Thyroid gland (tissue), 4 donors: Measurements from ENCODE around the gene DPP6. TPM values are rescaled to one million over a fixed set of nuclear protein-coding genes. Genes with fewer than 3 reads are reported as not detected.
"Not testable (repeated sequence)": the region's sequence is repeated elsewhere in the genome, so short reads cannot be mapped to it uniquely, and the experiment has no call there.

Experiments used
- DNase-seq, 2 donors: peaks; one replicate each; pipeline ENCODE4 v3.0.0-alpha.2; 2019
- H3K27ac ChIP-seq, 3 donors: fragments of 200-600 bp; sonication (generic); 1 replicate in 2 of 3; 2 replicates in 1 of 3; pipeline ENCODE4 v1.5.1; 2016 to 2019; ENCODE audit warnings: mild to moderate bottlenecking in 1 of 3, moderate library complexity in 1 of 3
- H3K27me3 ChIP-seq: fragments of 200-600 bp; sonication (generic); one replicate; pipeline ENCODE4 v1.5.1; 2019
- H3K36me3 ChIP-seq, 2 donors: fragments of 200-600 bp; sonication (generic); one replicate each; pipeline ENCODE4 v1.5.1; 2016 to 2019
- H3K4me1 ChIP-seq, 2 donors: fragments of 200-600 bp; sonication (generic); one replicate each; pipeline ENCODE4 v1.5.1; 2017 to 2019
- H3K4me3 ChIP-seq, 3 donors: fragments of 200-600 bp; sonication (generic); replicated peaks in 1 of 3; 1 replicate in 2 of 3; 2 replicates in 1 of 3; pipeline ENCODE4 v1.5.1; 2016; ENCODE audit warnings: mild to moderate bottlenecking in 1 of 3
- H3K9me3 ChIP-seq: fragments of 200-600 bp; sonication (generic); one replicate; pipeline ENCODE4 v1.5.1; 2017
- WGBS, 2 donors: methylation state at CpG; one replicate each; pipeline ENCODE4 v1.1.5; 2017; 5-methylcytosine and 5-hydroxymethylcytosine counted together
- intact Hi-C: fragments of 100-400 bp; cut with DNase I; formaldehyde crosslinking; loops from one replicate; pipeline ENCODE4 v1.15.1; 2023
- total RNA-seq, 4 donors: library from RNA; depleted of rRNA; stranded (reverse); fragments of >200 nt; gene quantifications; one replicate each; pipeline ENCODE4 v1.2.3, GENCODE V29; 2016

The DPP6 gene
- total RNA-seq, 4 donors from 2014 or later, result 50.7 to 97.7 (median 68.9) TPM

DNA sequence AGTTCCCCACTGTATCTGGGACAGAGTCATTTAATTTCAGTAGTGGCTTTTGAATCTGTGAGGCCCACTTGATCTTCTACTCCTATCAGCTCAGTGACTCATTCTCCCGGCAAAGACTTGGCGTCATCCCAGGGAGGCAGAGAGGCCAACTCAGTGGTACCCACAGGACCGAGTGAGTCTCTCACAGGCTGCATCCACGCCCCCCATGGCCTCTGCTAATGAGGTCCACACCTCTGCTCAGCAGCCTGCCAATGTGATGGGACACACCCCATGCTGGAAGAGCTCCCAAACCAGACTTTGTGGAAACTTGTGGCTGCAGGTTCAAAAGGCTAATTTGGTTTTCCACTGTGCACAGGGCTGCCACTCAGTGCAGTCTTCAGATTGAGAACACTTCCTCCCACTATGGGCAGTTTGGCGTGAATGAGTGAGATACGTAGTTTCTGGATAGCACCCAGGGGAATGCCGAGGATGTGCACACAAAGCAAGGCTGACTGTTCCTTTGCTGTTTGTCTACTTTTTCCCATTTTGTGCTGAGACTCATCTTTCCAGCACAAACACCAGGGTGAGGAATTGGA lies 81.6 kb downstream of the DPP6 start:
- WGBS, 2 donors, result 71 to 82% methylated on average over 5 of the region's 7 CpGs
- H3K36me3 ChIP-seq, H3K4me1 ChIP-seq, H3K9me3 ChIP-seq, H3K4me3 ChIP-seq, H3K27ac ChIP-seq, intact Hi-C loops, H3K27me3 ChIP-seq, DNase-seq: not testable (repeated sequence)

DNA sequence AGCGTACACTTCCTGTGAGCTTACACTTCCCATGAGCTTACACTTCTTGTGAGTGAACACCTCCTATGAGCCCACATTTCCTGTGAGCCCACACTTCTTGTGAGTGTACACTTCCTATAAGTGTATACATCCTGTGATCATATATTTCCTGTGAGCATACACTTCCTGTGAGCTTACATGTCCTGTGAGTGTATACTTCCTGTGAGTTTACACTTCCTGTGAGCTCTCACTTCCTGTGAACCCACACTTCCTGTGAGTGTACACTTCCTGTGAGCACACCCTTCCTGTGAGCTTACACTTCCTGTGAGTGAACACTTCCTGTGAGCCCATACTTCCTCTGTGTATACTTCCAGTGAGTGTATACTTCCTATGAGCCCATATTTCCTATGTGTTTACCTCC lies 82.5 kb downstream of the DPP6 start:
- H3K4me3 ChIP-seq, H3K27ac ChIP-seq, H3K36me3 ChIP-seq, H3K9me3 ChIP-seq, H3K27me3 ChIP-seq, DNase-seq, intact Hi-C loops, H3K4me1 ChIP-seq: not testable (repeated sequence)
- 100% methylated on average over 1 of the region's 1 CpG; no CpG with 5 or more reads in 1 of the 2 donors for WGBS, 2 donors

DNA sequence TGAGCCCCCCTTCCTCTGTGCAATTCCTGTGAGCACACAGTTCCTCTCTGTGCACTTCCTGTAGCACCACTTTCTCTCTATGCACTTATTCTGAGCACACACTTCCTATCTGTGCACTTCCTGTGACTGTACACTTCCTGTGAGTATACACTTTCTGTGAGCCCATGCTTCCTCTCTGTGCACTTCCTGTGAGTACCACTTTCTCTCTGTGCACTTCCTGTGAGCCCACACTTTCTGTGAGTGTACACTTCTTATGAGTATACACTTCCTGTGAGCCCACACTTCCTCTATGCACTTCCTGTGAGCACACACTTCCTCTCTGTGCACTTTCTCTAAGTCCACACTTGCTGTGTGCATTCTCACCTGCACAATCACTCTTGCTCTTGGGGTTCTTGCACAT lies 83.4 kb downstream of the DPP6 start:
- H3K27me3 ChIP-seq, intact Hi-C loops, H3K4me1 ChIP-seq, H3K27ac ChIP-seq, H3K9me3 ChIP-seq, H3K36me3 ChIP-seq, H3K4me3 ChIP-seq, DNase-seq: not testable (repeated sequence)

DNA sequence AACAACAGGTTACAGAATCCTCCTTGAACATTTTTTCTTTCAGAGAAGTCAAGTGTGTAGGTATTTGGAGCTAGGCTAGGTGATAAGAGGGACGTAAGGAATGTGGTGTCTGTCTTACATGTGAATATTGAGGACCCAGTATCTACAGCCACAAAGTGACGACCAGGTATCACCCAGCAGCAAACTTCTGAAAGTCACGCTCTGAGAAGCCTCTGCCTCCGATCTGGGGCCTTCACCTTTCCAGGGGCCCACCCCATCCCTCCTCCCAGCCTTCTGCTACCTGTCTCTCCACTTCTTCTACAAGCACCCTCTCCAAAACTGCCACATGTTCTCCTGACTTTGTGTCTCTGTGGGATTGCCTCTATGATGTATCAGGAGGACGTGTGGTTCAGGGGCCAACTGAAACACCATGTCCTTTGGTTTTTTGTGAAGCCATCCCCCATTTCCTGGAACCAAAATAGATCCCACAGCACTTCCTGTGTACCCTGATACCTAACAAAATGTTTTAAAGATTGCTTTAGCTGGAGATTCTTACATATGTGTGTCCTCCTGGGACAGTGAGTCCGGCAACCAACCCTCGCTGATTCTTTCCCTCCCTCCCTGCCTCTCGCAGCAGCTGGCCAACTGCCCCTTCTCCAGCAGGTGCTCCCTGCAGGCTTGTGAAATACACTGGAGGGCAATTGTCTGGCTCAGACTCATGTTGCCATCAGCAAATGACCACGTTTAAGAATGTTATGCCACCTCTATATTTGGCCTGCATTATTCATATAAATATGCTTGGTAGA lies 93.9 kb downstream of the DPP6 start:
- 73 to 87% methylated on average over 4 to 5 of the region's 9 CpGs for WGBS, 2 donors
- H3K27me3 ChIP-seq, DNase-seq, intact Hi-C loops, H3K4me1 ChIP-seq, H3K36me3 ChIP-seq, H3K9me3 ChIP-seq, H3K4me3 ChIP-seq, H3K27ac ChIP-seq: not testable (repeated sequence)

DNA sequence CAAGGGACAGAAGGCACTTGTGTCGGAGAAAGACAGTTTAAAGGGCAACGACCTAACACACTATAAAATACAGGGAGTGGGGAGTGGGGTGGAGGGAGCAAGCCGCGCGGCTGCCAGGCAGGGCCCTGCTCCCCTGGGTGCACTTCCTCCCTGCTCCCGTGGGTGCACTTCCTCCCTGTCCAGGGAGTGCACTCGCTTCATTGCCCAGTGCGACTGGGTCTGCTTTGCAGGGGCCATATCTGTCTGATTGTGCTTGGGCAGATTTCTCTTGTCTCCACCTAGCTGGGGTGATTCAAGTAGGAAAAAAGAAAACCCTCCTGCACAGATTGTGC lies 94.5 kb downstream of the DPP6 start:
- H3K27me3 ChIP-seq, H3K36me3 ChIP-seq, DNase-seq, intact Hi-C loops, H3K27ac ChIP-seq, H3K4me3 ChIP-seq, H3K4me1 ChIP-seq, H3K9me3 ChIP-seq: not testable (repeated sequence)
- 58 to 86% methylated on average over 2 to 6 of the region's 8 CpGs for WGBS, 2 donors

DNA sequence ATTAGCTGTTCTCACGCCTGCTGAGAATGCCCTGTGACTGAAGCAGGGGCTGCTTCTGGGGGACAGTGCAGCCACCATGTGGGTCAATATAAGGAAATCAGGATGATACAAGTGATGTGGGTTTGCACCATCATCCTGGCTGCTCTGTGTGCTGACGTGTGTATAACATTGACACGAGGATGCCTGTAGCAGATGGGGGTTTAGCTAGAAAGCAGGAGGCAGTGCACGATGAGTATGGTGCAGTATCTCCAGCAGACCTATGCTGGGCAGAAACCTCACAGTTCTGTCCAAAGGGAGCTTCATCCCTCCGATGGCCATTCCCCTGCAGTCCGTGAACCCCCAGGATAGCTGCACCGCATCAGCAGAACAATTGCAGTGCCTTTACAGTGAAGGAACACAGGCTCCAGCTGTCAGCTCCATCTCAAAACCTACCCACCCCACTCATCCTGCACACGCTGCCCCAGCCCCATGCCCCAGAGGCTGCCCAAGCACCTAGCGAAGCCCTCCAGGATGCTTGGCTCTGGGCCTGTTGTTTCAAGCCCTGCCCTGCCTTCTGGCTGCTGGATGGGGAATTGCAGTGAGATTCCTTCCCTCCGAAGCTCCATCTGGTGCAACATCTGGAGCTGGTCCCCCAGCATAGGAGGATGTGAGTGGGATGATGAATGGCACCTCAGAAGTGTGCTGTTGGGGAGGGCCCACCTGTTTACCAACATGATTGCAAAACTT lies 96.8 kb downstream of the DPP6 start:
- H3K27me3 ChIP-seq, DNase-seq, H3K27ac ChIP-seq, H3K4me3 ChIP-seq, H3K9me3 ChIP-seq, H3K36me3 ChIP-seq, intact Hi-C loops, H3K4me1 ChIP-seq: not testable (repeated sequence)
- WGBS, 2 donors, result 91 to 97% methylated on average over 4 to 5 of the region's 10 CpGs

DNA sequence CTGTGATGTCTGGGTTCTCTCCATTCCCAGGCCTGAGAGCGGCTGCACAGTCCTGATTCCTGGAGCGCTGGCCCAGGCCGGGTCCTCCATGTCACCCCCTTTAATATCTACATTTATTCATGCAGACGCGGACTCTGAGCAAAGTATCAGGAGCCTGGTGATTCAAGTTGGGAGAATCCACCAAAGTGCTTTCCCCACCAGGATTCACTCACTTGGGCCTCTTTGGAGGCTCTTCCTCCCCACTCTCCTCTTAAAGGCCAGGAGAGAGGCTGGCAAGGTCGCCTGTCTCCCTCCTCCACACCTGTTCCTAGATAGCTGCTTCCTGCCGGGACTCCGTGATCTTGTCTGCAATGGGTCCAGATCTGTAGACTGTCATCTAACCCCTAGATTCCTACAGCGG lies 98.5 kb downstream of the DPP6 start:
- H3K4me1 ChIP-seq, DNase-seq, intact Hi-C loops, H3K4me3 ChIP-seq, H3K27me3 ChIP-seq, H3K27ac ChIP-seq, H3K36me3 ChIP-seq, H3K9me3 ChIP-seq: not testable (repeated sequence)
- 90 to 98% methylated on average over 9 of the region's 9 CpGs for WGBS, 2 donors

DNA sequence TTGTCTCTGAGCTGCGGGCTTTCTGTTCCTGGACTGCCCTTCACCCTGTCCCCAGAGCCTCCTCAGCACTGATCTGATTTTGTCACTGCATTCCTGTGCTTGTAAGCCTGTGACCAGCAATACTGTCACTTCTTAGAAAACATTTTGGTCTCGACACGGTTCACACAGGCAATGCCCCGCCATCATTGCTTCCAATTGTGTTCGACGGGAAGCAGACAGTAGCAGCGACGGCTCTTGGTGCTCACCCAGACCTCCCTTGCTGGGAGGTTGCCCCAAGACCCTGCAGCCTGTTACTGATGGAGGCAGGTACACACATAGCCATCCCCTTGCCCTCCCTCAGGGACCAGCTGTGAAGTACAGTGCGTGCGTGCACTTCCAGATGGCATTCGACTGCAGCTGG lies 99.1 kb downstream of the DPP6 start:
- intact Hi-C loops, H3K27ac ChIP-seq, H3K27me3 ChIP-seq, H3K9me3 ChIP-seq, DNase-seq, H3K4me3 ChIP-seq, H3K4me1 ChIP-seq, H3K36me3 ChIP-seq: not testable (repeated sequence)
- 85% methylated on average over 10 to 11 of the region's 11 CpGs for WGBS, 2 donors

DNA sequence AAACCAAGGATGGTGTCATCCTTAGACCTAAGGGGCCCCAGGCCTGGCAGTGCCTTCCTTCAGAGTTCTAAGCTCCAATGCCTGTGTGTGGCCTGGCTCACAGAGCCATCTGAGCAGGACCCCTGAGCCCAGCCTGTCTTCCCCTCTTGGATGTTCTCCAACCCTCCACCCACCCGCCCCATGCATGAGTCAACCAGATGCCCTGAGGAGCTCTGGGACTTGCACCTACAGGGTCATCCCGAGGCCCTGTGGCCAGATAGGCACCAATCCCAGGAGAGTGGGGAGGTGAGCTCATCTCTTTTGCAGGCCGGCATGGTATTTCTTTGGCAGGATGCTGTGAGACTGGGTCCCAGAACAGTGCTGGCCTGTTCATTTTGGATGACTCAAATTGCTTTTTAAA lies 103.7 kb downstream of the DPP6 start:
- WGBS, 2 donors, result 75 to 82% methylated on average over 2 of the region's 3 CpGs
- DNase-seq, H3K4me3 ChIP-seq, H3K36me3 ChIP-seq, H3K27me3 ChIP-seq, H3K27ac ChIP-seq, intact Hi-C loops, H3K9me3 ChIP-seq, H3K4me1 ChIP-seq: not testable (repeated sequence)

DNA sequence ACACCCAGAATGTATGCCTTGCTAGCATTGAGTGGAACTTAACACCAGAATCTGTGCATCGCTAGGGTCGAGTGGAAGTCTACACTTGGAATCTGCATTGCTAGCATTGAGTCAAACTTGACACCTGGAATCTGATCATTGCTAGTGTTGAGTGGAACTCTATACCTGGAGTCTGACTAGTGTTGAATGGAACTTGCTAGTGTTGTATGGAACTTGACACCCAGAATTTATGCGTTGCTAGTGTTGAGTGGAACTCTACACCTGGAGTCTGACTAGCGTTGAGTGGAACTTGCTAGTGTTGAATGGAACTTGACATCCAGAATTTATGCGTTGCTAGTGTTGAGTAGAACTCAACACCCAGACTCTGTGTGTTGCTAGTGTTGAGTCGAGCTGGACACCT lies 110.7 kb downstream of the DPP6 start:
- H3K4me3 ChIP-seq, intact Hi-C loops, H3K4me1 ChIP-seq, H3K27ac ChIP-seq, H3K36me3 ChIP-seq, DNase-seq, H3K27me3 ChIP-seq, H3K9me3 ChIP-seq: not testable (repeated sequence)
- WGBS, 2 donors, result 90 to 91% methylated on average over 4 to 6 of the region's 6 CpGs

DNA sequence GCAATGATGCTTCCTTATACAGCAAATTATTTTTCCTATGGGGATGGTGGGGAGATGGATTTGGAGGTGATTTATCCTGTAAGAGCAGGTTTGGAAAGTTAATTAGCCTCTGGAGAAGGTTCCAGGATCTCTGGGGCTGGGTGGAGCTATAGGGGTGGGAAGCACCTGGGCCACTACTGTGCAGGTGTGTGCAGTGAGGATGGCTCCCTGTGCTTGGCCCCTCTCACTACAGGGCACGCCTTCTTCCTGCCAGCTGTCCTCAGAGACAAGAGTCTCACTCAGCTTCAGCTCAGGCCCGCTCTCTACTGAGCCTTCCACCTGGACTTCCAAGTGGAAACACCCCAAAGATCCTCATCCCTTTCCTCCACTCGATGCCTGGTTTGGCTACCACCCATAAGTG lies 111.4 kb downstream of the DPP6 start:
- DNase-seq, H3K4me1 ChIP-seq, intact Hi-C loops, H3K4me3 ChIP-seq, H3K36me3 ChIP-seq, H3K27me3 ChIP-seq, H3K9me3 ChIP-seq, H3K27ac ChIP-seq: not testable (repeated sequence)
- WGBS, 2 donors, result 72% methylated on average over 2 of the region's 3 CpGs; no CpG with 5 or more reads in 1 of the 2 donors
